Transverse colon (tissue), 4 donors: ENCODE data around the gene SLC11A1. TPM values are rescaled to one million over a fixed set of nuclear protein-coding genes. Genes with fewer than 3 reads are reported as not detected.
A peak's percentile ranks its signal among the peaks of the same experiment; 100 is the strongest.

Source experiments
- DNase-seq: peaks from one replicate; pipeline ENCODE4 v3.0.0-alpha.2; 2019
- H3K27ac ChIP-seq, 4 donors: fragments of 200-600 bp; sonication (generic); 2 replicates each; pipeline ENCODE4 v1.5.1; 2016 to 2018; ENCODE audit warnings: inconsistent platforms in 4 of 4
- H3K27me3 ChIP-seq: fragments of 200-600 bp; sonication (generic); 2 replicates; pipeline ENCODE4 v1.5.1; 2017; ENCODE audit warnings: inconsistent platforms
- H3K36me3 ChIP-seq, 4 donors: fragments of 200-600 bp; sonication (generic); 2 replicates each; pipeline ENCODE4 v1.5.1; 2017 to 2019; ENCODE audit warnings: inconsistent platforms in 4 of 4
- H3K4me1 ChIP-seq, 4 donors: fragments of 200-600 bp; sonication (generic); 2 replicates each; pipeline ENCODE4 v1.5.1; 2017 to 2020; ENCODE audit warnings: inconsistent platforms in 4 of 4
- H3K4me3 ChIP-seq, 4 donors: fragments of 200-600 bp; sonication (generic); 1 replicate in 1 of 4; 2 replicates in 3 of 4; pipeline versions ENCODE4 v1.5.1 to v1.6.1; 2017 to 2019; ENCODE audit warnings: inconsistent platforms in 4 of 4
- H3K9me3 ChIP-seq, 2 donors: fragments of 200-600 bp; sonication (generic); 2 replicates each; pipeline ENCODE4 v1.5.1; 2017 to 2019; ENCODE audit warnings: inconsistent platforms in 2 of 2
- EP300 ChIP-seq: sonication (generic); formaldehyde crosslinking; IDR thresholded peaks from one replicate; pipeline ENCODE4 v1.6.1; 2017; ENCODE audit warnings: antibody characterized with exemption, low read depth
- POLR2A ChIP-seq: fragments of 450-650 bp; IDR thresholded peaks from one replicate; pipeline ENCODE4 v1.6.1; 2016; ENCODE audit warnings: antibody characterized with exemption, mild to moderate bottlenecking, moderate library complexity
- POLR2AphosphoS5 ChIP-seq, 3 donors: sonication (generic); formaldehyde crosslinking; IDR thresholded peaks; one replicate each; pipeline ENCODE4 v1.6.1; 2016; ENCODE audit warnings: antibody characterized with exemption in 3 of 3
- WGBS, 2 donors: methylation state at CpG; one replicate each; pipeline ENCODE4 v1.1.5; 2018; ENCODE audit warnings: low coverage in 1 of 2; 5-methylcytosine and 5-hydroxymethylcytosine counted together
- in situ Hi-C, 4 donors: fragments of 200-750 bp; cut with MboI; loops; one replicate each; pipeline versions ENCODE4 v1.15.0 to v1.15.1; 2017; ENCODE audit warnings: low sequenced_read_pairs in 3 of 4, low pct_ligation_motif_present in 1 of 4, low pct_unique_long_range_greater_than_20kb in 1 of 4
- intact Hi-C: fragments of 100-400 bp; cut with DNase I; formaldehyde crosslinking; loops from one replicate; pipeline ENCODE4 v1.15.1; 2023; ENCODE audit warnings: low total_unique reads
- total RNA-seq, 4 donors: library from RNA; depleted of rRNA; stranded (reverse); fragments of >200 nt; gene quantifications; one replicate each; pipeline ENCODE4 v1.1.0, GENCODE V29; 2016
- TF ChIP-seq, protein P1 (sequence below), 5 experiments: fragments of 200-600 bp in 3 of 5; fragments of 450-650 bp in 2 of 5; sonication (generic) in 3 of 5; IDR thresholded peaks; 1 replicate in 2 of 5; 2 replicates in 3 of 5; pipeline ENCODE4 v1.5.1; 2016 to 2017; ENCODE audit warnings: antibody characterized with exemption in 5 of 5, inconsistent platforms in 3 of 5, mild to moderate bottlenecking in 2 of 5, moderate library complexity in 1 of 5

SLC11A1 gene
- total RNA-seq, 4 donors from 2014 or later: 2.6 to 8.4 (median 6.3) TPM

DNA sequence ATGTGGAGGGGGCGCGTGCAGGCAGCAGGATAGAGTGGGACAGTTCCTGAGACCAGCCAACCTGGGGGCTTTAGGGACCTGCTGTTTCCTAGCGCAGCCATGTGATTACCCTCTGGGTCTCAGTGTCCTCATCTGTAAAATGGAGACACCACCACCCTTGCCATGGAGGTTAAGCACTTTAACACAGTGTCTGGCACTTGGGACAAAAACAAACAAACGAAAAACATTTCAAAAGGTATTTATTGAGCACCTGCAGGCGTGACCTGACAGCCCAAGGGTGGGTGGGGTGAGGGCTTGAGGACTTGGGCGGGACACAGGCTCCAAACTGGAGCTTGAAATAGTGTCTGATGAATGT lies 13.0 kb downstream of the SLC11A1 start:
- Histone ChIP-seq H3K4me3 (no peak overlapping the region), H3K36me3 (no peaks in the 10 kb centered on the region), H3K4me1 (peaks cover 8 to 40% (median 33%) of the 10 kb centered on the region in 4 donors), H3K9me3 (no peaks in the 10 kb centered on the region), H3K27ac (peak overlapping the region; percentile 99 to 100 (median 100)), H3K27me3 (no peaks in the 10 kb centered on the region)
- WGBS, 2 donors: 73% methylated on average over 6 of the region's 6 CpGs; no CpG with 5 or more reads in 1 of the 2 donors
- no peak for TF ChIP-seq EP300
- TF ChIP-seq POLR2AphosphoS5 (IDR thresholded peaks at IDR 0.05): no peak
- TF ChIP-seq, protein P1, sequence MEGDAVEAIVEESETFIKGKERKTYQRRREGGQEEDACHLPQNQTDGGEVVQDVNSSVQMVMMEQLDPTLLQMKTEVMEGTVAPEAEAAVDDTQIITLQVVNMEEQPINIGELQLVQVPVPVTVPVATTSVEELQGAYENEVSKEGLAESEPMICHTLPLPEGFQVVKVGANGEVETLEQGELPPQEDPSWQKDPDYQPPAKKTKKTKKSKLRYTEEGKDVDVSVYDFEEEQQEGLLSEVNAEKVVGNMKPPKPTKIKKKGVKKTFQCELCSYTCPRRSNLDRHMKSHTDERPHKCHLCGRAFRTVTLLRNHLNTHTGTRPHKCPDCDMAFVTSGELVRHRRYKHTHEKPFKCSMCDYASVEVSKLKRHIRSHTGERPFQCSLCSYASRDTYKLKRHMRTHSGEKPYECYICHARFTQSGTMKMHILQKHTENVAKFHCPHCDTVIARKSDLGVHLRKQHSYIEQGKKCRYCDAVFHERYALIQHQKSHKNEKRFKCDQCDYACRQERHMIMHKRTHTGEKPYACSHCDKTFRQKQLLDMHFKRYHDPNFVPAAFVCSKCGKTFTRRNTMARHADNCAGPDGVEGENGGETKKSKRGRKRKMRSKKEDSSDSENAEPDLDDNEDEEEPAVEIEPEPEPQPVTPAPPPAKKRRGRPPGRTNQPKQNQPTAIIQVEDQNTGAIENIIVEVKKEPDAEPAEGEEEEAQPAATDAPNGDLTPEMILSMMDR (IDR thresholded peaks at IDR 0.05): no peak
- no peak for TF ChIP-seq POLR2A
- in situ Hi-C loops: loop anchor here in 3 of 4 donors (10.0 to 25.0 kb wide), 3 partner anchors 100 to 208 kb away; partner anchors contain the start of gene TMBIM1 (in 3 of the 3)
- DNase-seq: no peak
- intact Hi-C loops: loop anchor here (2.0 kb wide), 1 partner anchor 98 kb away; no protein-coding TSS in a partner anchor

DNA sequence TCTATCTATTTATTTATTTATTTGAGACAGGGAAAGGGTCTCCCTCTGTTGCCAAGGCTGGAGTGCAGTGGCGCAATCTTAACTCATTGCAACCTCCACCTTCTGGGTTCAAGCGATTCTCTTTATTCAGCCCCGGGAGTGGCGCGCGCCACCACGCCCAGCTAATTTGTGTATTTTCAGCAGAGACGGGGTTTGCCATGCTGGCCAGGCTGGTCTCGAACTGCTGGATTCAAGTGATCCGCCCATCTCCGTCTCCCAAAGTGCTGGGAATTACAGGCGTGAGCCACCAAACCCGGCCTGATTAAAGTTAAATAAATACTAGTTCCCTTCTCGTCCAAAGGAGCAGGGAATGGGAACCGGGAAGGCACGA lies 13.4 kb downstream of the SLC11A1 start:
- Histone ChIP-seq H3K4me1 (peaks cover 8 to 40% (median 33%) of the 10 kb centered on the region in 4 donors), H3K36me3 (no peaks in the 10 kb centered on the region), H3K4me3 (peak overlapping the region in 3 of 4 donors; percentile 80 to 98 (median 97)), H3K9me3 (no peaks in the 10 kb centered on the region), H3K27me3 (no peaks in the 10 kb centered on the region), H3K27ac (peak overlapping the region; percentile 99 to 100 (median 100))
- peak; percentile 52 for DNase-seq
- intact Hi-C loops: loop anchor here (2.0 kb wide), 1 partner anchor 99 kb away; no protein-coding TSS in a partner anchor
- 25% methylated on average over 16 of the region's 16 CpGs; no CpG with 5 or more reads in 1 of the 2 donors for WGBS, 2 donors
- in situ Hi-C loops: loop anchor here in 3 of 4 donors (10.0 to 25.0 kb wide), 3 partner anchors 101 to 208 kb away; partner anchors contain the start of gene TMBIM1 (in 3 of the 3)
- TF ChIP-seq POLR2A: no peak
- TF ChIP-seq POLR2AphosphoS5 (IDR thresholded peaks at IDR 0.05): no peak
- TF ChIP-seq, protein P1 (IDR thresholded peaks at IDR 0.05): no peak
- no peak for TF ChIP-seq EP300

DNA sequence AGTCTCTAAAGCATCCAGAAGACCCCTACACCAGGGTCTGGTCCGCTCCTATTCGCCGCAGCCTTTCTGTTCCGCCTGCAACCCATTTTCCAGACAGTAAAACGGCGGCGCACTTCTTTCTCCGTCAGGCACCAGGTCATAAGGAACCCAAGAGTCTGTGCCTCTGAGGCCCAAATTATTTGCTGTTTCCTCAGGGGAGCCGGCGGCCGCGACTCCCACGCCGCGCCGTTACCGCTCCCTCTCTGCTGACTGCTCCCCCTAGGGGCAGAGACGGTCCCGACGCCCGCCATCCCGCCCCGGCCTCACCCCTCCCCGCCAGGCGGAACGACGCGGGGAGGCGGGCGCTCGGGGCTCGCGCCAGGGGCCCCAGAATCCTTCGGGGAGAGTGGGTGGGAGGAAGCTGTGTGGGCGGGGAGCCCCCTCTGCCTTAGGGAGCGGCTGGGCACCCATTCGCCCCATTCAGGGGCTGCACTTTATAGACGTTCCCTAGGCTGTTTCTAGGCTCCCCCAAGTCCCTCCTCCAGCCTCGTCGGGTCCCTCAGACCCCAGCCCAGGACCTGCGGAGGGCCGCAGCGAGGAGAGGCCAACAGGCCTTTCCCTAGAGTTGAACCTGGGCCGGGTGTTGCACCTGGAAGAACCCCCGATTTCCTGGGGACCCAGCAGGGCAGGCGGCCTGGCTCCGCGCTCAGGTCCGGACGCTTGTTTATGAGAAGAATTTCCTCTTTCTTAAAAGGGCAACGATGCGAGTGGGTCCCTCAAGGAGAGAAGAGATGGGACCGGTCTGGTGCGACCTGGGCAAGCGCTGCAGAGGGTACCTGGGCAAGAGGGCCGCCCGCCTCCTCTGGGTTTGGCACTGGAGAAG lies 14.0 kb downstream of the SLC11A1 start:
- H3K9me3 ChIP-seq: no peaks in the 10 kb centered on the region
- no peaks in the 10 kb centered on the region for H3K36me3 ChIP-seq
- H3K4me1 ChIP-seq: peaks cover 8 to 46% (median 35%) of the 10 kb centered on the region in 4 donors
- in situ Hi-C loops: loop anchor here in 3 of 4 donors (10.0 to 25.0 kb wide), 3 partner anchors 101 to 209 kb away; partner anchors contain the start of gene TMBIM1 (in 3 of the 3)
- WGBS, 2 donors: 0% methylated on average over 44 of the region's 57 CpGs; no CpG with 5 or more reads in 1 of the 2 donors
- peak; percentile 95 for DNase-seq
- TF ChIP-seq EP300: no peak
- peak; percentile 59 to 86 (median 72) for TF ChIP-seq POLR2AphosphoS5 (IDR thresholded peaks at IDR 0.05)
- TF ChIP-seq, protein P1 (IDR thresholded peaks at IDR 0.05): peak; percentile 93 to 99 (median 94)
- TF ChIP-seq POLR2A: peak; percentile 53
- H3K27ac ChIP-seq: peak overlapping the region; percentile 99 to 100 (median 100)
- no peaks in the 10 kb centered on the region for H3K27me3 ChIP-seq
- peak overlapping the region; percentile 74 to 98 (median 88) for H3K4me3 ChIP-seq
- intact Hi-C loops: loop anchor here (1.0 to 2.0 kb wide), 2 partner anchors 99 to 125 kb away; no protein-coding TSS in a partner anchor
